CD4-positive, CD25-positive, alpha-beta regulatory T cell (primary cell): ENCODE data around the gene GPX8. TPM values are rescaled to one million over a fixed set of nuclear protein-coding genes. Genes with fewer than 3 reads are reported as not detected.

Experiments
- ATAC-seq, 2 donors: fragments of 150-1000 bp; cut with Tn5 transposase; one replicate each; pipeline ENCODE4 v1.10.0; 2021; ENCODE audit warnings: low read depth in 2 of 2, moderate number of reproducible peaks in 2 of 2, moderate library complexity in 1 of 2
- DNase-seq, 3 donors: peaks; one replicate each; pipeline versions ENCODE4 v3.0.0 to v3.0.0-alpha.2; 2012 to 2022; ENCODE audit warnings: mixed read lengths in 1 of 3
- H3K27ac ChIP-seq: one replicate; pipeline ENCODE4 v1.7.0; 2013; ENCODE audit warnings: mild to moderate bottlenecking, low read length; ENCODE audit not compliant: insufficient read depth, poor library complexity, severe bottlenecking
- H3K27me3 ChIP-seq: one replicate; pipeline ENCODE4 v1.7.0; 2013; ENCODE audit warnings: low read length; ENCODE audit not compliant: control insufficient read depth, insufficient read depth
- H3K36me3 ChIP-seq: one replicate; pipeline ENCODE4 v1.7.0; 2013; ENCODE audit warnings: mild to moderate bottlenecking, low read length, moderate library complexity; ENCODE audit not compliant: control insufficient read depth, insufficient read depth
- H3K4me1 ChIP-seq: 2 replicates; pipeline ENCODE4 v1.7.0; 2013; ENCODE audit warnings: mild to moderate bottlenecking, low read length; ENCODE audit not compliant: insufficient read depth, control insufficient read depth, poor library complexity, severe bottlenecking
- H3K4me3 ChIP-seq: one replicate; pipeline ENCODE4 v1.7.0; 2013; ENCODE audit warnings: low read depth, mild to moderate bottlenecking, low read length, moderate library complexity
- H3K9me3 ChIP-seq, 2 experiments: 1 replicate in 1 of 2; 2 replicates in 1 of 2; pipeline ENCODE4 v1.7.0; 2013; ENCODE audit warnings: low read length in 2 of 2, mild to moderate bottlenecking in 1 of 2, moderate library complexity in 1 of 2; ENCODE audit not compliant: control insufficient read depth in 2 of 2
- H3K27ac Mint-ChIP-seq, 3 donors: one replicate each; pipeline ENCODE4 v1.8.0; 2020 to 2022; ENCODE audit warnings: mild to moderate bottlenecking in 3 of 3, mixed read lengths in 3 of 3, moderate library complexity in 2 of 3
- H3K27me3 Mint-ChIP-seq: one replicate; pipeline ENCODE4 v1.8.0; 2022; ENCODE audit warnings: mild to moderate bottlenecking, mixed read lengths
- H3K36me3 Mint-ChIP-seq: one replicate; pipeline ENCODE4 v1.8.0; 2020; ENCODE audit warnings: mixed read lengths
- H3K4me1 Mint-ChIP-seq, 4 donors: one replicate each; pipeline ENCODE4 v1.8.0; 2020 to 2022; ENCODE audit warnings: mixed read lengths in 4 of 4, mild to moderate bottlenecking in 1 of 4
- H3K4me3 Mint-ChIP-seq, 4 donors: one replicate each; pipeline ENCODE4 v1.8.0; 2020 to 2022; ENCODE audit warnings: mild to moderate bottlenecking in 4 of 4, mixed read lengths in 4 of 4, moderate library complexity in 3 of 4
- H3K9me3 Mint-ChIP-seq, 7 donors: one replicate each; pipeline ENCODE4 v1.8.0; 2020 to 2022; ENCODE audit warnings: mixed read lengths in 7 of 7, mild to moderate bottlenecking in 3 of 7, moderate library complexity in 2 of 7
- polyA plus RNA-seq, 4 donors: library from polyadenylated mRNA; unstranded; fragments of 300-500 nt; fragmentation: Illumina TruSeq; gene quantifications; one replicate each; pipeline ENCODE4 v1.2.3, GENCODE V29; 2021
- total RNA-seq: library from RNA; stranded (reverse); gene quantifications from one replicate; pipeline ENCODE4 v1.2.3, GENCODE V29; 2022

The GPX8 gene
- total and polyA plus RNA-seq, 5 donors from 2014 or later, result not detected

DNA sequence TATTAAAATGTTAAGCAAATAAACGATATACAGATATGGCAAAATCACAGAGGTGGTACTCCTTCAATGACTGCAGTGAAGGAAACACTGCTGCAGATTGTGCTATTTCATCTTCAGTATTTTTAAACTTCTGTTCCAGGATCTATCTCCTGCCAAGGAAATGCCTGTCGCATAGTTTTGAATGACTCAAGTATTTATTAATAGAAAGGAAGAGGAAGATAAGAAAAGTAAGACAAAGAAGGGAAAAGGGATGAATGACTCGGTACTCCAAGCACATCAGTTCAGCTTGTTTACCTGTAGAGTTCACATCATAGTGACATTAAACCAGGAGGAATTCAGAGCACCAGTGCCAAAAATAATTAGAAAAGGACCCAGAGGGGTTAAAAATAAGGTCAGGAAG lies 5.1 kb upstream of the GPX8 start:
- H3K36me3 Mint-ChIP-seq, result no peaks in the 10 kb centered on the region

DNA sequence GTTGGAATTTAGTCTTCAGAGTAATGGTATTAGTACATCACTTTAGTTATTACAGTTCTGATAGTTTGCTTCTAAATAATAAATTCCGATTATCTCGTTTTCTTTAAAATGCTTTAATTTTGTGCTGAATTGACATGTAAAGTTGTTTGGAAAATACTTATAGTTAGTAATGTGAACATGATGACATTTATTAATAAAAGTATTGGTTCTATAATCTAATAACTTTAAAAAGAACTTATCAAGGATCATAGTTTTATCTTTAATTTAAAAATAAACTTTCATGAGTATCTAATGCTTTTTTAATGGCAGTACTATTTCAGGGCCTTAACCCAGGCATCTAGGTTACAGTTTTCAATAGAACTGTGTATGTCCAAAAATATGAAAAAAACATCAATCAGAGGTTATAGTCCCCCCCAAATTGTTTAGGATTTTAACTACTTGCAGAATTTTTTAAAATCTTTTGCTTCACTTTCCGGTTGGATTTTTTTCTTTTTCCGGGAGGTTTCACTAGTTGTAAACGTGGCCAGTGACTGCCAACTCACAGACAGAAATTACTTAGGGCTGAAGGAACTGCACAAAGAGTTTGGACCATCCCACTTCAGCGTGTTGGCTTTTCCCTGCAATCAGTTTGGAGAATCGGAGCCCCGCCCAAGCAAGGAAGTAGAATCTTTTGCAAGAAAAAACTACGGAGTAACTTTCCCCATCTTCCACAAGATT lies 680 bp downstream of the GPX8 start:
- no peak overlapping the region for H3K27ac Mint-ChIP-seq
- no peaks in the 10 kb centered on the region for H3K9me3 ChIP-seq
- no peaks in the 10 kb centered on the region for H3K4me1 Mint-ChIP-seq
- H3K4me1 ChIP-seq, result no peaks in the 10 kb centered on the region
- H3K9me3 Mint-ChIP-seq, result peaks cover 0 to 2% (median 0%) of the 10 kb centered on the region in 7 donors
- no peaks in the 10 kb centered on the region for H3K36me3 ChIP-seq
- no peak overlapping the region for H3K4me3 ChIP-seq
- peaks cover 46% of the 10 kb centered on the region for H3K27me3 ChIP-seq
- H3K4me3 Mint-ChIP-seq, result no peak overlapping the region
- no peak for DNase-seq
- no peak overlapping the region for H3K27ac ChIP-seq
- ATAC-seq, result no peak
- no peaks in the 10 kb centered on the region for H3K36me3 Mint-ChIP-seq
- H3K27me3 Mint-ChIP-seq, result peaks cover 69% of the 10 kb centered on the region

More for the DNA sequence above, 5.1 kb upstream of the GPX8 start:
- ATAC-seq (no peak), DNase-seq (no peak)
- H3K27me3 ChIP-seq, result peaks cover 32% of the 10 kb centered on the region
- Mint-ChIP-seq H3K4me3 (no peak overlapping the region), H3K9me3 (peaks cover 0 to 2% (median 0%) of the 10 kb centered on the region in 7 donors), H3K27ac (no peak overlapping the region), H3K27me3 (peaks cover 48% of the 10 kb centered on the region), H3K4me1 (no peaks in the 10 kb centered on the region)
- H3K4me3 ChIP-seq, result no peak overlapping the region
- H3K27ac ChIP-seq, result no peak overlapping the region
- no peaks in the 10 kb centered on the region for H3K9me3 ChIP-seq
- H3K36me3 ChIP-seq, result no peaks in the 10 kb centered on the region
- no peaks in the 10 kb centered on the region for H3K4me1 ChIP-seq

DNA sequence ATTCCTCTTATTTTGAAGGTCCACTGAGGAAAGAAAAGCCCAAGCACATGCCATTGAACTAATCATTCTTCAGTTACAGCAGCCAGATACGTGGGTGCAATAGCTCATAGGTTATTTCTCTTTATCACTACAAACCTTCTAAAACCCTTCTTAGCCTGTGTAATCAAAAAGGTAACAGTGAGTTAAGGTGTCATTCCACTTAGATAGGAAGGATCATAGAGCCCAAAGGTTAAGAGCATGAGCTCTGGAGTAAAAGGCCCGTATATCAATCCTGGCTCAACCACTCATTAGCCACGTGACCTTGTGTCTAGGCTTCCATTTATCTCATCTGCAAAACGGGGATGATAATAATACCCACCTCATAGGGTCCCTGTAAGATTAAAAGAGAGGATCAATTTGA lies 2.7 kb downstream of the GPX8 start:
- Mint-ChIP-seq H3K27me3 (peaks cover 79% of the 10 kb centered on the region), H3K4me1 (no peaks in the 10 kb centered on the region), H3K9me3 (no peaks in the 10 kb centered on the region), H3K4me3 (no peak overlapping the region), H3K27ac (no peak overlapping the region), H3K36me3 (no peaks in the 10 kb centered on the region)
- no peak overlapping the region for H3K27ac ChIP-seq
- H3K27me3 ChIP-seq, result peaks cover 58% of the 10 kb centered on the region
- DNase-seq (no peak), ATAC-seq (no peak)
- no peak overlapping the region for H3K4me3 ChIP-seq
- no peaks in the 10 kb centered on the region for H3K9me3 ChIP-seq
- H3K4me1 ChIP-seq, result no peaks in the 10 kb centered on the region
- no peaks in the 10 kb centered on the region for H3K36me3 ChIP-seq

DNA sequence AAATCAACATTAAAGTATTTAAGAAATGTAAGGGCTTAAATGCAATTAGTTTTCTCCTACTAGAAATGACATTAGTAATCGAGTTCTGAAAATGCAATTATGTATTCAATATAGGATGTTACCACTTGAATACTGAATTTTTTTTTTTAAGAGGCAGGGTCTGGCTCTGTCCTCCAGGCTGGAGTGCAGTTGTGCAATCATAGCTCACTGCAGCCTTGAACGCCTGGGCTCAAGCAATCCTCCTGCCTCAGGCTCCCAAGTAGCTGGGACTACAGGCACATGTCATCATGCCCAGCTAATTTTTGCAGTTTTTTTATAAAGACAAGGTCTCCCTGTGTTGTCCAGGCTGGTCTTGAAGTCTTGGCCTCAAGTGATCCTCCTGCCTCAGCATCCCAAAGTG lies 11.5 kb downstream of the GPX8 start:
- H3K36me3 Mint-ChIP-seq, result no peaks in the 10 kb centered on the region
- peaks cover 88% of the 10 kb centered on the region for H3K27me3 Mint-ChIP-seq
- no peak overlapping the region for H3K27ac Mint-ChIP-seq
- H3K4me1 ChIP-seq, result peaks cover 30% of the 10 kb centered on the region
- H3K4me3 Mint-ChIP-seq, result peak overlapping the region in 1 of 4 donors; percentile 89
- peaks cover 61% of the 10 kb centered on the region for H3K27me3 ChIP-seq
- peaks cover 0 to 2% (median 0%) of the 10 kb centered on the region in 7 donors for H3K9me3 Mint-ChIP-seq
- no peak overlapping the region for H3K27ac ChIP-seq
- no peaks in the 10 kb centered on the region for H3K36me3 ChIP-seq
- H3K4me1 Mint-ChIP-seq, result peaks cover 13 to 27% (median 20%) of the 10 kb centered on the region in 4 donors
- ATAC-seq, result no peak
- no peaks in the 10 kb centered on the region for H3K9me3 ChIP-seq
- no peak for DNase-seq
- no peak overlapping the region for H3K4me3 ChIP-seq

DNA sequence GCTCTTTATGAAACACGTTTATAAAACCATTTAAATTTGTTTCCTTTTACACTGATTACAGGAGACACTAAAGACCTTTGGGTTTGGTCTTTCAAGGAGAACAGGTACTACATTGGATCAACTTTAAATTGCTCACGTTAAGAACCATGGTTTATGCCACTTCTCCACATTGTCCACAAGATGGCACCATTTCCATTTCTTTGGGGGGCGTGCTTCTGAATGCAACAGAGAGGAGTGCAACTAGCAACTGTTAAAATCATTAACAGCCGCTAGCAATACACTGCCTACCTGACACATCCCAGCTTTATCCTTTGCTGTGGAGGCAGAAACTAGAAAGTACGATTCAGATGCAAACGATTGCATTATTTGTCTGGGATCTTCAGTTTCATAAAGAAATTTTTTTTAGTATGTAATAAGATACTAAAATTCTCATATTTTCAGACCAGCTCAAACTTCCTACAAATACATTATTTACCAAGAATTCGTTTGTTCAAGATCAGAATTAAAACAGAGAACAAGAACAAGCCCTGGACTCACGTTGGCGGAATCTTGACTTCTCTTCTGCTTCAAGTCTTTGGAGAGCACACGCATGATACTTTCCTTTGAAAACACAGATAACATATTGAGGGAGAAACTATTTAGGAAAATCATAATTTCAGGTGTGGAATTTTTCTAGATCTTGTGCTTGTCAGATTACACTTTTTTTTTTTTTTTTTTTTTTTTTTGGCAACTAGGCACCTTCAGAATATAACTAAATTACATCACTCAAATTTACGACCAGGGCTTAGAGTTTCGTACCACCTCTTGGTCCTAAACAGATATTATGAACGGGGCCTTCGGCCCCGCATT lies 12.3 kb downstream of the GPX8 start:
- DNase-seq, result peak; percentile 45 to 86 (median 80)
- Histone ChIP-seq H3K4me3 (peak overlapping the region; percentile 75), H3K27ac (no peak overlapping the region), H3K27me3 (peaks cover 67% of the 10 kb centered on the region), H3K9me3 (no peaks in the 10 kb centered on the region), H3K36me3 (no peaks in the 10 kb centered on the region), H3K4me1 (peaks cover 37% of the 10 kb centered on the region)
- Mint-ChIP-seq H3K36me3 (no peaks in the 10 kb centered on the region), H3K4me3 (peak overlapping the region; percentile 79 to 89 (median 86)), H3K4me1 (peaks cover 15 to 32% (median 22%) of the 10 kb centered on the region in 4 donors), H3K27ac (no peak overlapping the region), H3K9me3 (peaks cover 0 to 2% (median 0%) of the 10 kb centered on the region in 7 donors), H3K27me3 (peaks cover 92% of the 10 kb centered on the region)
- peak; percentile 82 to 84 for ATAC-seq

DNA sequence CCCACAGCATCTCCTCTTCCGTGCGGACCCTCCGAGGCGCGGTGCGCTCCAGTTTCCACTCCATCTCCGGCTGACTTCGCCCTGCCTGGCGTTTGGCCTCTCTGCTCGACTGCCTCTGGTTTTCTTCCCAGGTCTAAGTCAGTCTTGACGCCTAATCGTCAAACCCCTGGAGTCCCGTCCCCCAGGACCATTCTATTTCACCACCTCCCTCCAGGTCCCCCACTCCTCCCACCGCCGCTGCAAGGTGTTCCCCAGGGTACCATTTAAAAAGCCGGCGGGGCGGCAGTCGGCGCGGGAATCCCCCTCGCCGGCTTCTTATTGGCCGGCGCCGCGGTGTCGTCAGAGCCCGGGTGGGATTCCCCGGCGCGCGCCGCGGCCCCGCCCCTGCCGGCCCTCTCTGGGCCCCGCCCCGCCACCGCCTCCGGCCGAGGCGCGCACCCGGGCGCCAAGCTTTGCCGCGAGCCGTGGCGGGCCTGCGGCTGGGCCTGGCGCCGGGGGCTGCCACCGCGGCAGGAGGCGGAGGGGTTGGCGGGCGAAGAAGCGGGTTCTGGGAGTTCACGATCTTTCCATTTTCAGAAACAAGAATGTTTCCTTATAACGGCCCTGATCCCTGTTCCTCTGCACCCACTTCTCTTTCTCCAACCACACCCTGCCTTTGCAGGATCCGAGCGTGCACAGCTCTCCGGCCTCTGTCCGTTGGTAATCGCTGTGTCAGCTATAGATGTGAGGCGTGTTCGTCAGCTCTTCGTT lies 13.1 kb downstream of the GPX8 start, which contains the start of gene CDC20B:
Gene CDC20B (minus strand): TSS at position 241 of the 750 bp plus-strand sequence. CDS start 177 bp downstream, at position 64.
- Mint-ChIP-seq H3K36me3 (no peaks in the 10 kb centered on the region), H3K27ac (peak within 1 kb of the TSS in 2 of 3 donors; percentile 39 to 79), H3K27me3 (peaks cover 92% of the 10 kb centered on the region), H3K4me3 (peak within 1 kb of the TSS; percentile 82 to 89 (median 86)), H3K4me1 (peaks cover 15 to 32% (median 25%) of the 10 kb centered on the region in 4 donors), H3K9me3 (peaks cover 0 to 4% (median 0%) of the 10 kb centered on the region in 7 donors)
- H3K4me1 ChIP-seq, result peaks cover 37% of the 10 kb centered on the region
- H3K4me3 ChIP-seq, result peak within 1 kb of the TSS; percentile 75
- DNase-seq (peak; percentile 41 to 72 (median 71)), ATAC-seq (peak; percentile 63 to 69)
- peaks cover 0 to 3% of the 10 kb centered on the region in 2 experiments for H3K9me3 ChIP-seq
- no peaks in the 10 kb centered on the region for H3K36me3 ChIP-seq
- H3K27ac ChIP-seq, result no peak within 1 kb of the TSS
- peaks cover 64% of the 10 kb centered on the region for H3K27me3 ChIP-seq

DNA sequence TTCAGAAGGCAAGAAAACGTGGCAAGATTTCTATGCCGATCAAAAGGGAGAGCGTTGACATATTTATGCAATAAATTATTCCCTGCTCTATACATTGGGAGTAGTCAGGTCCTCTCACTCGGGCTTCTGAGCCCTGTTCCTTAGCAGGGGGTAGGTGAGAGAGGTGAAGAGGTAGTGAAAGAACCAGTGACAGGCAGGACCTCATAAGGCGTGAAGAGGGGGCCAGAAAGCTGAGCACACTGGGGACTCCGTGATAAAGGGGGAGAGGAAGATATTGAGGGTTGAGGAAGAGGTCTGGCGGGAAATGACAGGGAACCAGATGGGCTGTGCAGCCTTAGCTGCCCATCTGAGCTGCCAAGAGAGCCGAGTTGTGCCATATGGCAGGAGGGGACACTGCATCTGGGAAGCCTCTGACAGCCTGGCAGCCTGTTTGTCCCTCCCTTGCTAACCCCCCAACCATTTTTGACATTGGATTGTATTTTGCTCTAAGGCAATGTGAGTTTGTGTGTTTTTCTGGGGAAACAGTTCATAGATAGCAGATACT lies 13.8 kb downstream of the GPX8 start:
- H3K4me3 Mint-ChIP-seq, result peak overlapping the region; percentile 16 to 89 (median 77)
- H3K4me1 ChIP-seq, result peaks cover 37% of the 10 kb centered on the region
- peaks cover 0 to 8% (median 0%) of the 10 kb centered on the region in 7 donors for H3K9me3 Mint-ChIP-seq
- H3K27ac Mint-ChIP-seq, result peak overlapping the region in 1 of 3 donors; percentile 39
- H3K36me3 ChIP-seq, result no peaks in the 10 kb centered on the region
- H3K4me3 ChIP-seq, result peak overlapping the region; percentile 71
- DNase-seq (no peak), ATAC-seq (no peak)
- peaks cover 0 to 3% of the 10 kb centered on the region in 2 experiments for H3K9me3 ChIP-seq
- H3K27me3 ChIP-seq, result peaks cover 64% of the 10 kb centered on the region
- no peak overlapping the region for H3K27ac ChIP-seq
- H3K4me1 Mint-ChIP-seq, result peaks cover 15 to 32% (median 25%) of the 10 kb centered on the region in 4 donors
- peaks cover 92% of the 10 kb centered on the region for H3K27me3 Mint-ChIP-seq
- H3K36me3 Mint-ChIP-seq, result no peaks in the 10 kb centered on the region
